ENCODE data around the gene UBALD1. TPM values are rescaled to one million over a fixed set of nuclear protein-coding genes. Genes with fewer than 3 reads are reported as not detected.

The UBALD1 gene
- total RNA-seq, 1 donor from 2014 or later = 20.9 TPM

DNA sequence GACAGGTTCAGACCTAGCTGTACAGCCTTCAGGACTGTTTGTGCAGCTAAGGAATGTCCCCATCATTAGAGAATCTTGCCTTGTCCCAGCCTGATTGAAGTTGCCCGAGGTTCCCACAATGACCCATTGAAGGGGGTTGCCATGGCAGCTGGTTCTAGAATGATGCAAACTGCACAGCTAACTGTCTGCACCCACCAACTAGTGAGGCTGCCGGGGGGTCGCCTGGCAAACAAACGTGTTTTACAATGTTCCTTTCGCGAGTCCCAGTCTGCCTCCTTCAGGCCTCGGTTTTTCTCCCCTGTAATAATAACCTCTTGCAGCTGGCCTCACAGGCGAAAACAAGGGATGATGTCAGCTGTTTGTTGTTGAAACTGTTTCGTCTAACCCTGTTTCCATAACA lies 53.1 kb downstream of the UBALD1 start:
- DNase-seq (ENCODE audit: low spot score) = no peak

Other genes starting within 250 kb of the UBALD1 start
- 26.6 TPM for gene VASN, start 243.0 kb downstream of the UBALD1 start, total RNA-seq
- gene CORO7, start 198.3 kb downstream of the UBALD1 start, total RNA-seq = 45.0 TPM
- 36.0 TPM for gene DNAJA3, start 189.0 kb downstream of the UBALD1 start, total RNA-seq
- gene NMRAL1, start 140.3 kb downstream of the UBALD1 start, total RNA-seq = 23.4 TPM
- 84.1 TPM for gene HMOX2, start 138.5 kb downstream of the UBALD1 start, total RNA-seq
- gene CDIP1, start 76.1 kb downstream of the UBALD1 start, total RNA-seq = 24.8 TPM
- gene C16orf96, start 58.5 kb downstream of the UBALD1 start, total RNA-seq = 0.10 TPM
- gene MGRN1, start 9.9 kb upstream of the UBALD1 start, total RNA-seq = 74.1 TPM
- gene NUDT16L1, start 78.7 kb upstream of the UBALD1 start, total RNA-seq = 19.4 TPM
- gene ANKS3, start 119.4 kb upstream of the UBALD1 start, total RNA-seq = 16.4 TPM
- gene DNAAF8, start 119.6 kb upstream of the UBALD1 start, total RNA-seq = 1.3 TPM
- 12.4 TPM for gene ZNF500, start 152.3 kb upstream of the UBALD1 start, total RNA-seq
- not detected for gene SEPTIN12, start 173.5 kb upstream of the UBALD1 start, total RNA-seq
- gene SMIM22, start 180.5 kb upstream of the UBALD1 start, total RNA-seq = not detected
- gene ROGDI, start 187.7 kb upstream of the UBALD1 start, total RNA-seq = 9.0 TPM
- 86.6 TPM for gene GLYR1, start 232.4 kb upstream of the UBALD1 start, total RNA-seq
- gene UBN1, start 232.6 kb upstream of the UBALD1 start, total RNA-seq = 54.3 TPM

Data from mesenteric fat pad (tissue), 1 donor.